GM10266 (cell line): Measurements from ENCODE around the gene FGF22.

ENCODE experiments used
- DNase-seq: peaks from one replicate; pipeline ENCODE4 v3.0.0; 2012; ENCODE audit errors: extremely low spot score
- CTCF ChIP-seq: IDR thresholded peaks from 2 replicates; pipeline ENCODE4 v1.5.1; 2012; ENCODE audit warnings: mild to moderate bottlenecking, low read depth; ENCODE audit not compliant: control insufficient read depth, insufficient read depth; ENCODE audit errors: missing control alignments

Gene FGF22

GRCh38 chr19:615619-616018 lies 24.1 kb upstream of the FGF22 start:
- no peak for DNase-seq
- no peak for TF ChIP-seq CTCF

- DNase-seq, result no peak
- no peak for TF ChIP-seq CTCF
Measured at GRCh38 chr19:616062-616700, 23.5 kb upstream of the FGF22 start.

GRCh38 chr19:616747-617526 lies 22.7 kb upstream of the FGF22 start:
- peak; percentile 36 for DNase-seq
- TF ChIP-seq CTCF, result no peak

- peak; percentile 38 for DNase-seq
Measured at GRCh38 chr19:617551-618246, 22.0 kb upstream of the FGF22 start.

GRCh38 chr19:618247-618619 lies 21.4 kb upstream of the FGF22 start:
- DNase-seq, result no peak
- TF ChIP-seq CTCF, result no peak

More at GRCh38 chr19:617551-618246, 22.0 kb upstream of the FGF22 start:
- TF ChIP-seq CTCF, result no peak

GRCh38 chr19:618674-619285 lies 20.9 kb upstream of the FGF22 start:
- no peak for TF ChIP-seq CTCF
- no peak for DNase-seq
